Renal pelvis (tissue), 12 donors: ENCODE measurements around the gene TRAPPC2. TPM values are rescaled to one million over a fixed set of nuclear protein-coding genes. Genes with fewer than 3 reads are reported as not detected.

Source experiments
- DNase-seq: peaks from one replicate; pipeline ENCODE4 v3.0.0-alpha.2; 2013
- long read RNA-seq, 16 experiments: transcript quantifications; one replicate each; lab custom pipeline, GENCODE V29; 2026
- polyA plus RNA-seq, 3 donors: library from polyadenylated mRNA; unstranded; fragments of 120-200 nt; gene quantifications; one replicate each; pipeline ENCODE4 v1.2.1, GENCODE V29; 2013; ENCODE audit not compliant: insufficient read length in 3 of 3

Gene TRAPPC2
- polyA plus RNA-seq = 10 to 100 TPM; 12.4 to 28.6 (median 19.8) TPM
- long read RNA-seq, donor 1, partial matches to known transcripts = 0 of 1 reads
- long read RNA-seq, donor 1, other reads (novel, unspliced or antisense) = 0 of 1 reads
- long read RNA-seq, donor 2, partial matches to known transcripts = 0 of 3 reads
- long read RNA-seq, donor 2, other reads (novel, unspliced or antisense) = 0 of 3 reads
- long read RNA-seq, donor 3, partial matches to known transcripts = 0 of 5 reads
- long read RNA-seq, donor 3, other reads (novel, unspliced or antisense) = 0 of 5 reads
- long read RNA-seq, donor 4, partial matches to known transcripts = 0 of 2 reads
- long read RNA-seq, donor 4, other reads (novel, unspliced or antisense) = 0 of 2 reads
- long read RNA-seq, donor 5 = 0 reads
- long read RNA-seq, donor 6, partial matches to known transcripts = 103 of 139 reads
- long read RNA-seq, donor 6, other reads (novel, unspliced or antisense) = 35 of 139 reads
- long read RNA-seq, donor 7, transcript TRAPPC2-201 (5 exons, 2,716 nt) = major isoform, 8 of 10 reads
- long read RNA-seq, donor 7, partial matches to known transcripts = 0 of 10 reads
- long read RNA-seq, donor 7, other reads (novel, unspliced or antisense) = 0 of 10 reads
- long read RNA-seq, donor 8, partial matches to known transcripts = 0 of 2 reads
- long read RNA-seq, donor 8, other reads (novel, unspliced or antisense) = 0 of 2 reads
- long read RNA-seq, donor 9, transcript TRAPPC2-201 (5 exons, 2,716 nt) = major isoform, 5 of 10 reads
- long read RNA-seq, donor 9, partial matches to known transcripts = 0 of 10 reads
- long read RNA-seq, donor 9, other reads (novel, unspliced or antisense) = 0 of 10 reads
- long read RNA-seq, donor 10, partial matches to known transcripts = 0 of 2 reads
- long read RNA-seq, donor 10, other reads (novel, unspliced or antisense) = 0 of 2 reads
- long read RNA-seq, donor 11, partial matches to known transcripts = 0 of 3 reads
- long read RNA-seq, donor 11, other reads (novel, unspliced or antisense) = 0 of 3 reads
- long read RNA-seq, donor 12, transcript TRAPPC2-201 (5 exons, 2,716 nt) = major isoform, 5 of 88 reads
- long read RNA-seq, donor 12, partial matches to known transcripts = 81 of 88 reads
- long read RNA-seq, donor 12, other reads (novel, unspliced or antisense) = 0 of 88 reads
- long read RNA-seq, donor 13, partial matches to known transcripts = 0 of 4 reads
- long read RNA-seq, donor 13, other reads (novel, unspliced or antisense) = 0 of 4 reads
- long read RNA-seq, donor 14, transcript TRAPPC2-203 (6 exons, 2,776 nt) = major isoform, 5 of 7 reads
- long read RNA-seq, donor 14, partial matches to known transcripts = 0 of 7 reads
- long read RNA-seq, donor 14, other reads (novel, unspliced or antisense) = 0 of 7 reads
- long read RNA-seq, donor 15, partial matches to known transcripts = 71 of 72 reads
- long read RNA-seq, donor 15, other reads (novel, unspliced or antisense) = 0 of 72 reads
- long read RNA-seq, donor 16, partial matches to known transcripts = 0 of 1 reads
- long read RNA-seq, donor 16, other reads (novel, unspliced or antisense) = 0 of 1 reads

DNA sequence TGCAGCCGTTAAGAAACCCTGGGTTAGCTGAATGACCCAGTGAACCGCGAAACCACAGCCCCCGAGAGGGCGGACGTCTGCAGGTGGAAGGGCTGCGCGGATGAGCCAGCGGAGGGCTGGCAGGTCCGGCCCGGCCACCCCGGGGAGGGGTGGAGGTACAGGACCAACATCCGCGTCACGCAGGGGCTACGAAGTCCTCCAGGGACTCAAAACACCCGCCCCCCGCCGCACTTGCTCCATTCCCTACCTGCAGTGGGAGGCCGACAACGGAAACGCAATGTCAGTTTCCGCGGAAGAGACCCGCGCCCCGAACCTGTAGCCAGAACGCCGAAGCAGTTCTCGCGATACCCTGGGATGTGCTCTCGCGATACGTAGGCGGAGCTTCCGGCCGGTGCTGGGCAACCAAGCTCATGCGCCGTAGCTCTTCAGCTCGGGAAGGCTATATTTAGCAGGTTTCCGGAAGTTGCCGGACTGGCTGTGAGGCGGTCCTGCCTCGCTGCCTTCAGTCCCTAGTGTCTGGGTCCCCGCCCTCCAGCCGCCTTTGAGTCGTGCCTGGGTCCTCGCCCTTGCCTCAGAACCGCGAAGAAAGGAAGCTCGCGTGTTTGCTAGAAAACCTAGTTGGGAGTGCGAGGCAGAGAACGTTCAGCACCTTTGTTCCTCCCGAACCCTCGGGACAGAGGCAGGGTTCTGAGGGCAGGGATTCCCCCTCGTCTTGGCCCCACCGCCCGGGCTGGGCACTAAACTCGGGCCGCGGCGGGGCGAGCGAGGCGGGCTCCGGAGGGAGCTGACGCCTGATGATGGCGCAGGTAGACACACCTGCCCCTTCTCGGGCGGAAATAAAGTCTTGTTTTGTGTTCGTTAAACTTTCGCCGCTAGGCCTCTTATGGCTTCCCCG is at the start of gene TRAPPC2, which contains the start of gene OFD1:
Gene TRAPPC2 (minus strand): TSS at position 343 of the 895 bp plus-strand sequence. CDS start 14,657 bp downstream, outside the sequence.
Gene OFD1 (plus strand): TSS at position 471 of the 895 bp plus-strand sequence. CDS start 324 bp downstream, at position 795.
- DNase-seq = peak; percentile 97

DNA sequence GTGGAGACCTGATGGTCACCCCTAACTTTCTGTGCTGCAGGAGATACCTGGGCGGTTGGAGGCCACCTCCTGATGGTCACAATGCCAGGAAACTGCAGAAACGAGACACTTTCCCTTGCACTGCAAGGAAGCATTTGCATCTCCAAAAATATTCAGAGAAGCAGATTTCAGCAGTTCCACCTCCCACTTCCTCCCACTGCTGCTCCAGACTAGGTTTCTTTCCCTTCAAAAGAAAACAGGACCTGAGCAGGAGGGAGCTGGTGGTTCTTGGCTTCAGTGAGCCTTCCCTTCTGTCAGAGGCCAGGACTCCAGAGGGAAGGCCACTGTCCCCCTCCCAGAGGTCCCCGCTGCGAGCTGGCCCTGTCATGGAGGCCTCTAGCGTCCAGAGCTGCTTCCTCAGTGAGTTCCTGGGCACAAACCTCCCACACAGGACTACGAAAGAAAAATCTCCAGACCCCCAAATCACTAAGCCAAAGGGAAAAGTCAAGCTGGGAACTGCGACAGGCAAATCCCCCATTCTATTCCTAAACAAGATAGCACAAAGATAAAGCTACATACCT is 46.5 kb upstream of the TRAPPC2 start:
- no peak for DNase-seq

DNA sequence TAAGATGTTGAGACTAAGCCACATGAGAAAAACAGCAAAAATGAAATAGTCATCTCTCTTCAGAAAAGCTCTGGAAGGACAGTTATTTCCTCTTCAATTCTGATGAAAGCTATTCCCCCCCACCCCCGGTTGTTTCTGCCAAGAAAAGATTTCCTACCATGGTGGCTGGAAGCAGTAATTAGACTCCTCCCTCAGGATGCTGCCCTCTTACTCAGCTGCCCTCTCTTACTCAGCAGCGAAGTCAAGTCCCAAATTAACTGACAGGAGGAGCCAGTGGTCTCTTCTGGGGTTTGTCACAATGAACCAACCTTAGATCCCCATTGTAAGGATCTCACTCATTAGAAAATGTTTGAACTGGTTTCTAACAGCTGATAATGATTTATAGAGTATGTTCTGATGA is 44.5 kb upstream of the TRAPPC2 start:
- DNase-seq = no peak

DNA sequence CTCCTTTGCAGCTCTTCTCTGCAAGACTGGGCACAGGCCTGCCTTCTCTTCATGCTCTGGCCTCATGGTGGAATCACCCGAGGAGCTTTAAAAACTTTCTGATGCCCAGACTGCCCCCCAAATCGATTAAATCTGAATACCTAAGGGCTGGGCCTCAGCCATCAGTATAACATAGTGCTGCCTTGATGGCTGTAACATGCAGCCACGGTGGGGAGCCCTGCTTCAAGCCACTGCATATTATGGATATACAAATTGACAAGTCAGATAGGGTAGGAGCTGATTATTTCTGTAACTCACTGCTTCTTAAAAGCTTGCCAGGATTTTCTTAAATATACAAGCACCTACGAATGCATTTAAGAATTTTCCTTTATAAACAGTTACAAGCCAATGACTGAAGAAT is 42.0 kb upstream of the TRAPPC2 start:
- no peak for DNase-seq

DNA sequence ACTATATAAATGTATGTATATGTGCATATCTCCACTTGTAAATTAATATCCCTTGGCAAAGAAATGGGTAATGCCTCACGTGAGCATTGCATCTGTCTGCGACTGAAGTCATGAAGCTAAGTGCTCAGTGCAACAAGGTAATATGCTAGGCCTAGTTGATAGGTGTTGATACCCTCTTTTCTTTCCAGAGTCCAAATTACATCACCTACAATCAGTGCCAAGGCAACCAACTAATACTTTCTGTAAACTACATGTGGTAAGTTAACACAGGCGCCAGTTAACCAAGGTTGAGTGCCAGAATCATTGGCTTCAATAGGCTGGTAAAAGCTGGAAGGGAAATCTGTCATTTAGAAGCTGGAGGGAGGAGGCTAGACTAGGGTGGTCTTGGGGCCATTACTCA is 41.4 kb upstream of the TRAPPC2 start:
- DNase-seq = no peak

DNA sequence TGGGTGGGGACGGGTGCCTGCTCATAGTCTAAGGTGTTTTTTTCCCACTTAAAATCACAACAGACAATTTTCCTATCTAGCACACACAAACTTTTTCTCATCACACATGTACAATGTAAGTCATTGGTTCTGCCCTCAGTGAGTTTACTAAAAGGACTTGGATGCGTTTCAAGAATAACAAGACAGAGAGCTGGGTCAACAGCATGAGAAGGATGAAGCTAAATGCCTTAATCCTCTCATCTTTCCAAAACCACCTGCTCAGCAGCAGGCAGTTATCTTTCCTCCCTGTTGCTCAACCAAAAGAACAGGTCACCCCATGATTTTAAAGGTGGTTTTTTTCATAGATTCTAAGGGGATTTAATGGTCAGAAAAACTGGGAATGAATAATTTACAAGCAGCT is 40.3 kb upstream of the TRAPPC2 start:
- DNase-seq = no peak

DNA sequence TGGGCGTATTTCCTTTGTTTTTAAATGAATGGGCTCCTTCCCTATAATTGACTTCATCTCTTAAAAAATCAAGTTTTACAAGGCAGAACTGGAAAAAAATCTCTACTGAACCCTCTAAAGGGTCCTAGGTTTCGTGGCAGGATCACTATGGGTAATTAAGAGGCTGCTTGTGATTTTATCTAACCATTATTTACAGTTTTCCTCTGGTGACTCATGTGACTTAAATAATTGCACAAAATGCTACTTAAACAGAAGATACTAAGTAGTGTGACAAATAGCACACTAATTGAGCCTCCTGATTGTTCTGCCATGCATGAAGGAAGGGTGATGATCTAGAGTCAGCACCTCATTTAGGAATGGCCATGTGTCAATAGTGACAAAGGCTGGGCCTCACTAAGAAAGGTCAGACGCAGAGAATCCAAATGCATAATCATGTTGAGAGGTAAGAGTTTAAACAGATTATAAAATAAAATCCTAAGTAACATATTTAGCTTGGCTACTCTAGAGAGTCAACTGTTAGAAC is 35.7 kb upstream of the TRAPPC2 start:
- DNase-seq = no peak

DNA sequence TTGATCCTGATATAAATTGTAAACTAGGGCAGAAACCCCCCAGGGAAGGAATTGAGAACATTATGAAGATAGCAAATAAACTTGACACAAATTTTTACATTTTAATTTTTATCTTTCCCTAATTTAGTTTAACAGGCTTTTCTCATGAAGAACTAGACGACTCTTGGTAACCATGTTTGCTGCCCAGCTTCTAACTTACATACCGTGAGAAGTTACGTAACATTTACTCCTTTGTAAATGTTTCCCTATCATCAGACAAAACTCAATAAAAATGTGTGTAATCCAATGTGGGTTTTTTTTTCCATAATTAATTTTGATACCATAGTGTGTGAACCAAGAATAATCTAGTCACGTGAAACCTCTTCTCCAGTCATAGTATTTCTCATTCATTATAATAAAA is 34.5 kb upstream of the TRAPPC2 start:
- DNase-seq = no peak

DNA sequence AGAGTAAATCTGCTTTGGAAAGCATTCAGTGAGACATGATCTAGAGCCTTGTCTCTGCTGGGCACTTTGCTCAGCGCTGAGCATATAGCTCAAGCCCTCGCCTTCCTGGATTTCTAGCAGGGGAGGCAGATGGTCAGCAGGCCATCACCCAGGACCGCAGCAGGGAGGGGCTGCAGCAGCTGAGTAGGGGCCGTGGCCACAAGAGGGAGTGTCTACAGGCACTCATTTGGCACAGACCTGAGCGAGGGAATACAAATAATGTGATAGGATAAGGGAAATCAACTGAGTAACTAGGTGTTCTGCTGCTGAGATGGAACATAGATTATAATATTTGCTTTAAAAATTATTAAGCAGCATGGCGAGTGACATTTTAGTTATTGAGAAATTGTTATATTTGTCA is 30.3 kb upstream of the TRAPPC2 start:
- DNase-seq = peak; percentile 8

DNA sequence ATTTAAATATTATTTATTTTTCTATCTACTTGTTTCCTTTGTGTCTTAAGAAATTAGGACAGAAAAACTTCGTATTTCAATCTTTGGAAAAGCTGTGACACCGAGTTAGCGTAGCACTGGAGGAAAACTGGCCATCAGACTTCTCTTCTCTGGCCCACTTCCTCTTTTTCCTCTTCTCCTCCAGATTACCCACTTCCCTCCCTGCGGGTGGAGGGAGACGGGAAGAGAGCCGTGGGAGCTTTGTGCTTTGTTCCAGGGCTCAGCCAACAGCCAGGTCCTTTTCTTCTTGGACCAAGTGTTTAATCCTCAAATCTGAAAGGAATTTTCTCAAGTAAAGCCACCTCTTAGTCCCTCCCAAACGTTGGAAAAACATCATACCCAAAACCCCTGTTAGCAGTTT is 29.9 kb upstream of the TRAPPC2 start:
- DNase-seq = no peak

DNA sequence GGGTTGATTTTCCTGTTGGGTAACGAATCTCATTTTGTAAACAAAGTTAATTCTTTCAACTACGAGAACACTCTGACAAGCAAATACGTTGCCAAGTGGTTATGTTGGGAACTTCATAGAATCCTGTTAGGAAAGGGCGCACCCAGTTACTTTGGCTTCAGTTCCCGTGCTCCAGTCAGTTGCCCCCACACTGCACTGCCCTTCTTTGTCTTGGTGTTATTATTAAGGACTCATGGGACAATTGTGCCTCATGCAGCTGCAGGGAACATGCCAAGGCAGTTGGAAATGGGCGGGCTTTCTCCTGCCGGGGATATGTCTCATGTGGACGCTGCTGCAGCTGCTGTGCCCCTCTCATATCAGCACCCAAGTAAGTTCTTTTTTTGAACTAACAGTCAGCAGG is 29.1 kb upstream of the TRAPPC2 start:
- no peak for DNase-seq

DNA sequence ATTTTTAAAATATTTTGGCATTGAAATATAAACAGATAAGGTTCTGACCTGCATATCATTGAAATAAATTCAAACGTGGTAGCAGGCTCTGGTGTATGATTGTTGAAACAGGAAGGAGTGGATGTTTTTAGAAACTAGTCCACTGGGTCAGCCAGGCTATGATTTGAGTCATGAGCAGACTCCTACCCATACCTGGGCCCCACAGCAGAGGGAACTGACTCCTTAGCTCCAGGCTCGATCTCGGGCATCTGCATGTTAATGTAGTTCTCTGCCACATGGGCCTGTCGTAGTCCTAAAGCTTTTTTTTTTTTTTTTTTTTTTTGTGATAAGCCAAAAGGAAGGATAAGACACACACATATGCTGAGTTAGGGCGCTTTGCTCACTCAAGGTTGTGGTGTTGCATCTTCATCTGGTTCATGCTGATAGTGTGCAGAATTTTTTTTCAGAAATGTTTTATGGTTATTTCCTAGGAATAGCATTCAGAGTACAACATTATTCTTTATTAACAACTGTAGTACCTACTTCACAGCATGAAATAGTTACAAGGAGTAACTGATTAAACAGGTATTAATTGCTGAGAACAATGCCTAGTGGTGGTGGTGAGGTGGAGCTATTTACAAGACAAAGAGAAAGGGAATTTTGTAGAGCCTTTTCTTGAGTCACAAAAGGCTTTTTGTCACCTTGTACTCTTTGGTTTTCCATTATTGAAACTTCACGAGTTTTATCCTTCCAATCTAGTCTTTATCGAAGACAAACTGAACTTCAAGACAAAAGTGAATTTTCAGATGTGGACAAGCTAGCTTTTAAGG is 27.4 kb upstream of the TRAPPC2 start:
- no peak for DNase-seq

DNA sequence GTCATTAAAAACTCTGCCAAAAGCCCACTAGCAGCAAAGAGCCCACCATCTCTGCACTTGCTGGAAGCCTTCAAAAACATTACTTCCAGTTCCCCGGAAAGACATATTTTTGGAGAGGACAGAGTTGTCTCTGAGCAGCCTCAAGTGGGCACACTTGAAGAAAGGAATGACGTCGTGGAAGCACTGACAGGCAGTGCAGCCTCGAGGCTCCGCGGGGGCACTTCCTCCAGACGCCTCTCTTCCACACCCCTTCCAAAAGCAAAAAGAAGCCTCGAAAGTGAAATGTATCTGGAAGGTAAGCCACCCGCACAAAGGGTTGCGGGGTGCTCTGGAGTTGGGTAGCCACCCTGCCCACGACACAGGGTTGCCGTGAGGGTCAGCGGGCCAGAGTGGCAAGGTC is 26.0 kb upstream of the TRAPPC2 start:
- DNase-seq = no peak

DNA sequence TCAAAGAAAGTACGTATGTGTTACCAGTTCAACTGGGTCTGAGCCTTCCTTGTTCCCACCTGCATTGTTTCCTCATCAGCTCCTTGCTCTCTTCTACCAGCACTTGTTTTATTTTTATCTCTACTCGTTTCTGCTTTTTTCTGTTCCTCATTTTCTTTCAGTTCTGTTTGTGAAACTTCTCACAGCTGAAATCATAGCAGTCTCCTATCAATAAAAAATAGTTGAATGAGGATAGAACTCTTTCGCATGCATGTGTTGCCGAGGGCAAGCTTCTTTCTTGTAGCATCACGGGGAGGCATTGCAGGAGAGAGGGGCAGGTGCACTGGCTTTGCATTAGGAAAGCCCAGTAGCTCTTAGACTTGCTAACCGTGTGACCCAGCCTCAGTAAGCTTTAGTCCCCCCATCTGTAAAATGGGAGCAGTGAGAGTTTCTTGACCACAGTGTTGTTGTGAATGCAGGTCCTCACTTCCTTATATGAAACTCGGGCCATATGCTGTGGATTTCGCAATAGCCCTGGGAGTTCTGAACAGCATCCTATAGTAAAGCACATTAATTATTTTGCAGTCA is 24.8 kb upstream of the TRAPPC2 start:
- DNase-seq = no peak

DNA sequence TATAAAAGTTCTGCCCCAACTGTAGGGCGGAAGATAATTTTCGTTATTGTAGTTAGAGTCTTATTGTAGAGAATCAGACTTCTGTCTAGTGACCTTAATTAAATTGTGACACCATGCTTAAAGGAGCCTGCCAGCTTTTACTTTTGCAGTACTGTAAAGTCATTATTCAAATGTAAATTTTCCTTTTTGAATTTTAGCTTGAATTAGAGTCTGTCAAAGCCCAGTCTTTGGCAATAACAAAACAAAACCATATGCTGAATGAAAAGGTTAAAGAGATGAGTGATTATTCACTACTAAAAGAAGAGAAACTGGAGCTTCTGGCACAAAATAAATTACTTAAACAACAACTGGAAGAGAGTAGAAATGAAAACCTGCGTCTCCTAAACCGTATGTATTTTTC is 22.0 kb upstream of the TRAPPC2 start:
- no peak for DNase-seq

DNA sequence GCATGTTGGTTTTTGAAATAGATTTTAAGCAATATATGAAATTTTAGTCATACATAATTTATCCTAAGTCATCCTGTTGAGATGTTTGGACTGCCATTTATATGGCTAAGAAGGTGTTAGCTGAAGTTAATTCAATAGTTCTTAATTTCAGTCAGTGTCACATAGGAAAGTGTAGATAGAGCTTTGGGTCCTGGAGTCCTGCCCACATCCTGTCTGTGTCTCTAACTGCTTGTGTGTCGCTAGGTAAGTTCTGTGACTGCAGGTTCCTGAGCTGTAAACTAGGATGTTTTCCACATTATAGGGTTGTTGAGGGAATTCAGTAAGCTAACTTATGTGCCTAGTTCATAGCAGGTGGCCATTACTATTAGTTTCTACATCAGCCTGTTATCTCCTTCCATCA is 20.8 kb upstream of the TRAPPC2 start:
- no peak for DNase-seq

DNA sequence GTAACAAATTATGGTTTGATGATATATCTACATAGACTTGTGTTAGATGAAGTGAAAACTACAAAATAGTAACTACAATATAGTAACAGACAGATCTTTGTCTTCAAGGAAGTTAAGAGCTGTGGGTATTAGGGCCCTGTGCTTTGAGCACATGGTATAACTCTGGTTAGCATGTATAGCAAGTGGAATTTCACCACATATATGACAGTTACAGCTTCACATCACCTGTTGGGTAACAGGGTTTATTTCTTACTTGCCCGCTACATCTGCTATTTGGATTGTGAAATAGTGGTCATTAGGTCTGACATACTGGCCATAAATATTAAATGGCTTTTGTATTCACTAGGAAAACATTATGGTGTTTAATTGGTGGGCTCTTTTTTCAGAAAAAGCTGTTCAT is 20.3 kb upstream of the TRAPPC2 start:
- DNase-seq = no peak

DNA sequence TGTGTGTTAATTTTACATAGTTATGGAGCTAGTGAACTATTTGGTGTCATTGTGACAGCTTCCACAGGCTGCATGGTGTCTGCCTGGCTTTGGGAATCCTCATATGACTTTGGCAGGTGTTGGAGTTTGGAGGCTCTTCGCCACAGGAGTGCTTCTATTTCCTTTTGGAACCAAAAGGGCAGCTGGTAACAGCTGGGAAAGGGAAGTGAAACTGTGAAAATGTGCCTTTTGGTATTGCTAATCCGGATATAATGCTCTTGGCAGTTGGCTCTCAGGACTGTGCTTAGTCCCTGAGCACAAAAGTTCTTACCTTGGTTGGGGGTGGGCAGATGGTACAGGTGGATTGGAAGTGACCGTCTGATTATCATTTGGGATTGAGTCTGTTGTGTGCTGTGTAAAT is 18.2 kb upstream of the TRAPPC2 start:
- DNase-seq = no peak
